PFSK-1 (cell line): ENCODE results near the gene TMEM248.

Source experiments
- FOXP2 ChIP-seq: optimal IDR thresholded peaks from 2 replicates; pipeline ENCODE3; 2011; ENCODE audit warnings: borderline replicate concordance, control low read depth, inconsistent platforms; ENCODE audit not compliant: insufficient read depth; ENCODE audit errors: extremely low read length, extremely low read depth
- POLR2AphosphoS5 ChIP-seq: IDR thresholded peaks from 2 replicates; pipeline ENCODE4 v1.6.1; 2012; ENCODE audit warnings: low read depth, mild to moderate bottlenecking, control low read depth, low read length, moderate library complexity
- REST ChIP-seq, 2 experiments: IDR thresholded peaks; 2 replicates each; pipeline versions ENCODE4 v1.6.1 to v1.8.0; 2011 to 2012; ENCODE audit warnings: low read depth in 2 of 2, low read length in 2 of 2, control low read depth in 1 of 2, inconsistent platforms in 1 of 2, mild to moderate bottlenecking in 1 of 2, moderate library complexity in 1 of 2; ENCODE audit not compliant: insufficient read depth in 1 of 2
- SIN3A ChIP-seq: IDR thresholded peaks from 2 replicates; pipeline ENCODE4 v1.6.1; 2012; ENCODE audit warnings: mild to moderate bottlenecking, low read length, moderate library complexity, borderline replicate concordance; ENCODE audit not compliant: insufficient read depth
- TAF1 ChIP-seq: IDR thresholded peaks from 2 replicates; pipeline ENCODE4 v1.6.1; 2012; ENCODE audit warnings: low read length, control low read depth, borderline replicate concordance; ENCODE audit not compliant: insufficient read depth

DNA sequence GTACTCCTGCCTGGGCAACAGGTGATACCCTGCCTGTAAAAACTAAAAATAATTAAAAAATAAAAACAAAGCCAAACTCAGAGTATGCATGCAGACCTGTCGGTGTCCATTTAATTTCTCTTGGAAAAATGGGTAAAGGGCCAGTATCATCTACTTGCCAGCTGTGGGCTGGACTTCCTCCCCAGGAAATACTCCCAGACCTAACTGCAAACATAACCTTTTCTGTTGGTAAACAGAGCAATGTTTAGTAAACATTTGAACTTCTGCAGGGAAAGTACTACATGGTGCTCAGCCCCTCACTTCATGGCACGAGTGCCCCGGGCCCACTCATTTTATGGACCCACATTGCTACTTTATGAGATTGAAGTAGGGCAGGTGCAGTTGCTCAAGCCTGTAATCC lies 10.2 kb upstream of the TMEM248 start:
- TF ChIP-seq SIN3A (no peak), POLR2AphosphoS5 (no peak), REST (IDR thresholded peaks at IDR 0.05; ENCODE audit: insufficient read depth in 1 of 2, low read depth in 2 of 2, low read length in 2 of 2) (no peak), TAF1 (no peak), FOXP2 (no peak)
